AG04449 (cell line): ENCODE results near the gene HPS1.

ENCODE experiments used
- CTCF ChIA-PET: fragments of 350-600 bp; formaldehyde crosslinking; extraction: SDS; loops from one replicate; lab custom pipeline; 2021; ENCODE audit warnings: antibody characterized with exemption; lab: Yijun Ruan, JAX
- POLR2A ChIA-PET: fragments of 400-600, 350-600 bp; formaldehyde crosslinking; extraction: SDS; loops from one replicate; lab custom pipeline; 2020; ENCODE audit warnings: antibody characterized with exemption, inconsistent platforms; lab: Yijun Ruan, JAX
- DNase-seq: peaks from one replicate; pipeline ENCODE4 v3.0.0-alpha.2; 2010; ENCODE audit warnings: low read depth, low spot score
- H3K4me3 ChIP-seq: 2 replicates; pipeline ENCODE4 v1.5.1; 2011; ENCODE audit warnings: low read depth, mild to moderate bottlenecking, control low read depth, low read length
- TF ChIP-seq, protein P1 (sequence below): IDR thresholded peaks from one replicate; pipeline ENCODE4 v1.5.1; 2011; ENCODE audit warnings: mild to moderate bottlenecking, moderate library complexity, low read length, control low read depth, inconsistent platforms; ENCODE audit not compliant: insufficient read depth; ENCODE audit errors: missing control alignments

Gene HPS1

DNA sequence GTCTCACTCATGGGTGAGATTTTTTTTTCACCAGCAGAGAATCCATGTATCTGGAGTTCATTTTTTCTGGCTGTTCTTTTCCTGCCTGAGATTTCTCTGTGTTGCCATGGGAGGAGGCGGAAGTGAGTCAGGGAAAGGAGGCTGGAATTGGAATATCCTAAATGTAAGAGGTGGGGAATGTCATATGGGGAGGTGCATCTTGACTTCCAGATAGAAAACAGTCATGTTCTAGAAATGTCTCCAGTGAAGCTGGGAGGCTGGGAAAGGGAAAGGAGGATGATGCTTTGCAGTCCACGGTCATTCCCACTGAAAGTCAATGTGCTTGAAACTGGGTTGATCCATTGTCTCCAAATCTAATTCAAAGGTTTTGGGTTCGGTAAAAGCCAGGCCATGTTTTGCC is 39.7 kb upstream of the HPS1 start:
- DNase-seq, result peak; percentile 29
- CTCF ChIA-PET, result no interaction called here
- H3K4me3 ChIP-seq, result no peak overlapping the region
- TF ChIP-seq, protein P1, sequence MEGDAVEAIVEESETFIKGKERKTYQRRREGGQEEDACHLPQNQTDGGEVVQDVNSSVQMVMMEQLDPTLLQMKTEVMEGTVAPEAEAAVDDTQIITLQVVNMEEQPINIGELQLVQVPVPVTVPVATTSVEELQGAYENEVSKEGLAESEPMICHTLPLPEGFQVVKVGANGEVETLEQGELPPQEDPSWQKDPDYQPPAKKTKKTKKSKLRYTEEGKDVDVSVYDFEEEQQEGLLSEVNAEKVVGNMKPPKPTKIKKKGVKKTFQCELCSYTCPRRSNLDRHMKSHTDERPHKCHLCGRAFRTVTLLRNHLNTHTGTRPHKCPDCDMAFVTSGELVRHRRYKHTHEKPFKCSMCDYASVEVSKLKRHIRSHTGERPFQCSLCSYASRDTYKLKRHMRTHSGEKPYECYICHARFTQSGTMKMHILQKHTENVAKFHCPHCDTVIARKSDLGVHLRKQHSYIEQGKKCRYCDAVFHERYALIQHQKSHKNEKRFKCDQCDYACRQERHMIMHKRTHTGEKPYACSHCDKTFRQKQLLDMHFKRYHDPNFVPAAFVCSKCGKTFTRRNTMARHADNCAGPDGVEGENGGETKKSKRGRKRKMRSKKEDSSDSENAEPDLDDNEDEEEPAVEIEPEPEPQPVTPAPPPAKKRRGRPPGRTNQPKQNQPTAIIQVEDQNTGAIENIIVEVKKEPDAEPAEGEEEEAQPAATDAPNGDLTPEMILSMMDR, result no peak
- POLR2A ChIA-PET, result interaction anchor here (1.0 kb wide), 1 partner anchor 8 kb away, joined by 3 read pairs; no protein-coding TSS in a partner anchor

DNA sequence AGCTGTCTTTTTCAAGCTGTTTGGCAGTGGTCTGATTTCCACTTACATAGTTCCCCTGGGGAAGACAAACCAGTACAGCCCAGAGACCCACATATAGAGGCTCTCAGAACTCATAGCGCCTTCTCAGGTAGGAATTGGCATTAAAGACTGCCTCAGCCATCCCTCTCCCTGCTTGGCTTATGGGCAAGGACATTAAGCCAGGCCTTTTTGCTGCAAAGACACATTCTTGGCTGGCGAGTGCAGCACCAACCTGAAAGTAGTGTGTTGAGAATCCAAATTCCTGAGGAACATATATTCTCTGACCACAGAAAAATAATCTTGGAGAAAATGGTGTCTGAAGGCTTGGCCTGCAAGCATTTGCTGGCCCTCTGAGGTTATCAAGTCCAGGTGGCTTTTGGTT is 39.2 kb upstream of the HPS1 start:
- ChIA-PET POLR2A (interaction anchor here (1.0 kb wide), 1 partner anchor 8 kb away, joined by 3 read pairs; no protein-coding TSS in a partner anchor), CTCF (no interaction called here)
- no peak for DNase-seq
- no peak overlapping the region for H3K4me3 ChIP-seq
- TF ChIP-seq, protein P1, result no peak

DNA sequence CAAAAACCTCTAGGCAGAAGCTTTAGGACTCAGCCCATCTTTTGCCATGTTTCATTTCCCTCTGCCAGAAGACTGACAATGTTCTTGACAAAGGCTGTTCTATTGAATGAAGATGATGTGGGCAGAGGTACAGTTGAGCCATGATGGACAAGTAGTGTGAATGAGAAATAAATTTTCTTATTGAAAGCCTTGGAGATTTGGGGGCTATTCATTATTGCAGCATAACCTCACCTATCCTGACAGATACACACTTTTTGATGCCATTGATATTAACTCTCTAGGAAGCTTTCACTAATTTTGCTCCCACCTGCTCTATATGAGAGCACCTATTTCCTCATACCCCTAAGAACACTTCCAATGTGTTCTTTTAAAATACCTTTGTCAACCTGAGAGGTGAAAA is 36.9 kb upstream of the HPS1 start:
- POLR2A ChIA-PET, result no interaction called here
- DNase-seq, result no peak
- TF ChIP-seq, protein P1, result no peak
- CTCF ChIA-PET, result no interaction called here
- H3K4me3 ChIP-seq, result no peak overlapping the region

DNA sequence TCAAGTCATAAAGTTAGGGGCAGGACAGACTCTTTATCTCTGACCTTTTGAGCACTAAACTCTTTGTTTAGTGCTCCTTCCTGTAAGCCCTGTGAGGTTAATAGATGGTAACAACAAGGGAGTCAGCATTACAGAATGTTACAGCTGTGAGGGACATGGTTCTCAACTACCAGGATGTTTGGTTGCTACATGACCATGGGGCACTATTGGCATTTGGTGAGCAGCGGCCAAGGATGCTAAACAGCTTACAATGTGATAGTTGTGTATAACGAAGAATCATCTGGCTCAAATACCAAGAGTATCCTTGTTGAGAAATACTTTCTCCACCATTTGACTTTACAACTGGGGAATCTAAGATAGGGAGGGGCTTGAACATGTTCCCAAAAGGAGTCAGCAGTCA is 35.4 kb upstream of the HPS1 start:
- CTCF ChIA-PET, result interaction anchor here (1.6 kb wide), 1 partner anchor 15 kb away, joined by 9 read pairs; no protein-coding TSS in a partner anchor
- H3K4me3 ChIP-seq, result no peak overlapping the region
- no peak for DNase-seq
- POLR2A ChIA-PET, result no interaction called here
- TF ChIP-seq, protein P1, result no peak

DNA sequence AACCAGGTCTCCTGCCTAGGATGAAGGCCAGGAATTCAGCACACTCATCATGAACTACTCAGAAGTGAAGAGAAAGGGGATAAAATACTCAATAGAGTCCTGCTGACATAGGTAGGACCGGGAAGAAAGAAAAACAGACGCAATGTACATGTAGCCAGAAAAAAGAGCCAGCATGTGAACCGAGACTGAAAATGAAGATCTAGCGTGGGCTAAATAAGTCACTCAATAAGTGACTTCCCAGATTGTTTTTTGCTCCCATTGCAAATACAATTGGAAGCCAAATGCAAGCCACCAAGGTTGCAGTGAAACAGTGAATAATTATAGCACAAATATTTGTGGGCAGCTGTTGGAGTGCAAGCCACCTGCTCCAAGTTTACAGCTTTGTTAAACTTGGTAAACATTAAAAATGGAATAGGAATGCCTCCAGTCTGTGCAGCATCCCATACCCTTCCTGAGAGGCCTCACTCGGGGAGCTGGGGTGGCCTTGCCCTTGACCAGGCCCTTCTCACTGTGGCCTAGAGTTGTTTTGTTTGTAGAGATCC is 34.7 kb upstream of the HPS1 start:
- ChIA-PET CTCF (interaction anchor here (1.6 kb wide), 1 partner anchor 14 kb away, joined by 9 read pairs; no protein-coding TSS in a partner anchor), POLR2A (no interaction called here)
- TF ChIP-seq, protein P1, result no peak
- H3K4me3 ChIP-seq, result no peak overlapping the region
- DNase-seq, result no peak

DNA sequence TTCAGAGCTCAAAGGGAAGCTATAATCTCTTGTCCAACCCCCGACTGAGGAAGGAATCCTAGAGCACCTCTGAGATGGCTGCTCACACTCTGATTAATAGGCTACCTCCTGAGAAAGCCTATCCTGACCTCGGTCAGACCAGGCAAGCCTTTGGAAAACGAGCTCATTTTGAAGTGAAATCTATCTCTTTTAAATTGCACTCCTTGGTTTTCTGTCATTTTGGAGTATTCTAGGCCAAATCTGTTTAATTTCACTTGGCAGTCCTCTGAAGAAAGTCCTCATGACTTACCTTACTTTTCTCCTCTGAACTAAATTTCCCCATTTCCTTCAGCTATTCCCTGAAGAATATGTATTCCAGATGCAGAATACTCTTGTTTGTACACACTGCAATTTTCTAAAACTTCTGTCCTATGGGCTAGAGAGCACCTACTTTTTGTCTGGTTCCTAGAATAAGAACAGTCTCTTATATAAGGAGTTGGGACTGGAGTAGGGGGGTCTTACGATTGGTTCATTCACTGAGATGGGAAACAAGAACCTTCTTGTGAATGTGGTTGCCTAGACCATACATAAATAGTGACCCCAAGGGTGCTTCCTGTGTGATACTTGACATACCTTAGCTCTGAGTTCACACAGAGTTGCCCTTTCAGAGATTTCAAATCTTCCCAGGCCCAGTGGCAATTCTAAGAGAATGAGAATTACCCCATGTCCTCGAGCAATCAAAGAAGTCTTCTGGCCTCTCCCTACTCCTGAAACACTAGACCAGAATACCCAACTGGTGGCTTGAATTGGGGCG is 31.9 kb upstream of the HPS1 start:
- TF ChIP-seq, protein P1, result no peak
- ChIA-PET POLR2A (interaction anchor here (1.0 kb wide), 1 partner anchor 8 kb away, joined by 3 read pairs; no protein-coding TSS in a partner anchor), CTCF (interaction anchor here (4.2 kb wide), 1 partner anchor 12 kb away, joined by 41 read pairs; no protein-coding TSS in a partner anchor)
- no peak for DNase-seq
- H3K4me3 ChIP-seq, result no peak overlapping the region
